Activated CD4-positive, alpha-beta T cell treated with anti-CD3 and anti-CD28 coated beads, Interleukin-2, Interleukin-4, amounts not matched to agents 100 ng/mL and 50 ng/mL, durations not matched to agents 16 hours and 8 hours (primary cell): Measurements from ENCODE around the gene TTYH3.
"Not testable (repeated sequence)": the region's sequence is repeated elsewhere in the genome, so short reads cannot be mapped to it uniquely, and the experiment has no call there.

Experiments used
- DNase-seq: peaks from one replicate; pipeline ENCODE4 v3.0.0-alpha.2; 2020; ENCODE audit warnings: low spot score

The TTYH3 gene

GRCh38 chr7:2688409-2689342 lies 56.9 kb downstream of the TTYH3 start:
- DNase-seq, result no peak

- DNase-seq, result no peak
These were observed 57.6 kb downstream of the TTYH3 start for GRCh38 chr7:2689343-2689847.

- no peak for DNase-seq
These were observed 58.3 kb downstream of the TTYH3 start for GRCh38 chr7:2689951-2690705.

- no peak for DNase-seq
These were observed 59.4 kb downstream of the TTYH3 start for GRCh38 chr7:2691011-2691707.

- not testable (repeated sequence) for DNase-seq
These were observed 60.2 kb downstream of the TTYH3 start for GRCh38 chr7:2691932-2692439.

- DNase-seq, result no peak
These were observed 60.8 kb downstream of the TTYH3 start for GRCh38 chr7:2692543-2692942.

GRCh38 chr7:2693420-2694121 lies 61.8 kb downstream of the TTYH3 start:
- not testable (repeated sequence) for DNase-seq

- DNase-seq, result not testable (repeated sequence)
These were observed 62.3 kb downstream of the TTYH3 start for GRCh38 chr7:2694122-2694436.

- DNase-seq, result peak; percentile 93
These were observed 66.9 kb downstream of the TTYH3 start for GRCh38 chr7:2698581-2699288.

- DNase-seq, result no peak
These were observed 67.5 kb downstream of the TTYH3 start for GRCh38 chr7:2699289-2699620.

GRCh38 chr7:2700141-2700850 lies 68.5 kb downstream of the TTYH3 start:
- DNase-seq, result no peak

- DNase-seq, result no peak
These were observed 69.6 kb downstream of the TTYH3 start for GRCh38 chr7:2701424-2701823.

GRCh38 chr7:2701832-2702593 lies 70.2 kb downstream of the TTYH3 start:
- DNase-seq, result no peak

GRCh38 chr7:2702594-2702957 lies 70.8 kb downstream of the TTYH3 start:
- no peak for DNase-seq

- DNase-seq, result no peak
These were observed 73.7 kb downstream of the TTYH3 start for GRCh38 chr7:2705371-2706096.

- DNase-seq, result no peak
These were observed 74.9 kb downstream of the TTYH3 start for GRCh38 chr7:2706685-2707126.

GRCh38 chr7:2707481-2707880 lies 75.7 kb downstream of the TTYH3 start:
- no peak for DNase-seq

- no peak for DNase-seq
These were observed 76.3 kb downstream of the TTYH3 start for GRCh38 chr7:2708041-2708440.
